Effector CD4-positive, alpha-beta T cell (primary cell): ENCODE data around the gene BHMT2.

ENCODE experiments used
- DNase-seq: peaks from one replicate; pipeline ENCODE4 v3.0.0-alpha.2; 2020

Gene BHMT2

GRCh38 chr5:79070350-79070667, 742 bp downstream of the BHMT2 start:
- DNase-seq, result no peak

- no peak for DNase-seq
Measured at GRCh38 chr5:79074641-79075040, 5.1 kb downstream of the BHMT2 start.

GRCh38 chr5:79075646-79076426, 6.3 kb downstream of the BHMT2 start:
- DNase-seq, result no peak

GRCh38 chr5:79076819-79077218, 7.3 kb downstream of the BHMT2 start:
- no peak for DNase-seq

- no peak for DNase-seq
Measured at GRCh38 chr5:79077680-79078365, 8.3 kb downstream of the BHMT2 start.

- DNase-seq, result no peak
Measured at GRCh38 chr5:79080804-79081203, 11.2 kb downstream of the BHMT2 start.

DNA sequence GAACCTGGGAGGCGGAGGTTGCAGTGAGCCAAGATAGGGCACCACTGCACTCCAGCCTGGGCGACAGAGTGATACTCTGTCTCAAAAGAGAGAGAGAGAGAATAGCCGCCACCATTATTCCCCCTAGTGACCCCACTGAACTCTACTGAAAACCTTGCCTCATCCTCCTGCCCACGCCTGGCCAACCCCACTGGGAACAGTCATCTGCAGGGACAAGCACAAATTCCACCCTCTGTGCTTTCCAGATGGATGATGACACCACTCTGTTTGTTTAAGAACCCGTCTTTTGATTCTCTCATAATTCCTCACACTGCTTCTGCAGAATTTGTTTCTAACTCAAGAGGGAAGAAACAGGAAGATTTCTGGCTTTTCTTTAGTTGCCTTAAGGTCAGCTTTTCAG, 12.2 kb downstream of the BHMT2 start:
- DNase-seq, result no peak

DNA sequence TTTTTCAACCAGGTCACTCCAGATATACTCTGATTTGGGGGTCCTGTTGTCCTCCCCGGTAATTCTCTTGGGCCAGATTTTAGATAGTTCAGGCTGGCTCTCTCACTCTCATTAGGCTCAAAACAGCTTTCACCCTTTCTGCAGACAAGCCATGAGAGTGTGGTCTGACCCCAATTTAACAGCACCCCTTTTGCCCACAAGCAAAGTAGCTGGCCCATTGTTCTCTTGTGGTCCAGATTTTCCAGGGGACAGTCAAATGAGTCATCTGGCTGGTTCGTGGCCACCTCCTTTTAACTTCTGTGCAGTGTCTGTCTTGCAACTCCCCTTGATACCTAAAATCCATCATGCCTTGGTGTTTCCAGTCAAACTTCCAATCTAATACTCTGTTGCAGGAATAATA, 16.5 kb downstream of the BHMT2 start:
- no peak for DNase-seq

GRCh38 chr5:79088507-79088906, 18.9 kb downstream of the BHMT2 start:
- DNase-seq, result no peak

DNA sequence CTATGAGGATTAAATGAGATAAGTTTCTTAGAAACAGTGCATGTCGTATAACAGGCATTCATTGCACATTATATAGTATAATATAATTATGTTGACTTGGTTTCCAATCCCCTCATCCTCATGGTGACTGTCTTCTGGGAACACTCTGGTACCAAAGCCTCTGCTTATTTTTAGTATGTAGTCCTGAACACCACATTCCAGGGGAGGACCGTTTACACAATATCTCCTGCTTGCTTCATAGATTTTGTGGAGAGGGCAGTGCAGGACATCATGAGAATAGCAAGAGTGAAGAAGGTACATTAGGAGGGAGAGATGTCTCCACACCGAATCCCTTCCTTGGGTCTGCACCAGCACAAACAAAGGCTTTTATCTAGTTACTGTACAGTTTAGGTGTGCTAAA, 21.5 kb downstream of the BHMT2 start:
- no peak for DNase-seq

- DNase-seq, result no peak
Measured at GRCh38 chr5:79093762-79094161, 24.2 kb downstream of the BHMT2 start.

DNA sequence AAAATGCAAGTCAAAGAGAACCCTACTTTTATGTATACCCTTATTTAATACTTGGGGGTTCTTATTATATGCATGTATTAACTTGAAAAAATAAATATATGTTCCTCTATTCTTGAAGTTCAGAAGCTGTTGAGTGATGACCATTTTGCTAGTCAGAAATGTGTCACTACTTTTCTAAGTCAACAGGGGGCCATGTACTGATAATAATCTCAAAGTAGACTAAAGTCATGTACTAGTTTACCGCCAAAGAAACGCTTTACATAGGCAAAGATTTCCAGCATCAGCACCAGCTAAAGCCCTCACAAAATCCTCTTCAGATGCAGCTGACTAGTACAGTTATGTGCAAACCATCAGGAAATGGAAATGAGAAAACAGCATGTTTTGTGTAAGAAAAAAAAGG, 36.3 kb downstream of the BHMT2 start:
- DNase-seq, result no peak

DNA sequence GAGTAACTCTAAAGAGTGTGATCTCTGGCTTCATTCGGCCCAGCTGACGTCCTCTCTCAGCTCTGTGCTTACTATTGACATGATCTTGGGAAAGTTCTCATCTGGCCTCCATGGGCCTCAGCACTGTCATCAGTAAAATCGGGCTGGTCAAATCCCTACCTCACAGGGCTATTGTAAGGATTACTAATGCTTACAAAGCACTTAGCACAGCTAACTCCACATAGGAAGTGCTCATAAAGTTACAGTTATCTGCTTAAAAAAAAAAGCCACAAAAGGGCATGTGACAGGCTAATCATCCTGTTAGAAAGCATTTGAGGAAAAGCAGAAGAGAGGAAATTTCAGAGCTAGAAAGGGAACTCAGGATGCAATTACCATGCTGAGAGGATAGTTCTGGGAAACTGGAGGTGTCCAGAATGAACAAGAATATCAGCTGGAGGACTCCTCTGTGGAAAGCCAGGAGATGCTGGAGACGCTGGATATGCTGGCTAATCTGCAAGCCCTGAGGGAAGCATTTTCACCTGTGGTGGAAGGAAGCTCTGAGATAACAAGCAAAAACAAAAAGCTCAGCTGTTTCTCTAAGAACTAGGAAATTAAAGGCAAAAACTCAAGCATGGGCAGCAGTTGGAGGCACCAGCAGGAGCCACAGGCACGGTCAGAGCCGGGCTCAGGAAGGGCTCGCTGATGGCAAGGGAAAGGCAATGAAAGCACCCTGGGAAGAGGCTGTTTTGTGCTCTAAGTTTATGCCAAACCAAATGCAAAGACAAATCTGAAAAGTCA, 37.6 kb downstream of the BHMT2 start:
- DNase-seq, result no peak

DNA sequence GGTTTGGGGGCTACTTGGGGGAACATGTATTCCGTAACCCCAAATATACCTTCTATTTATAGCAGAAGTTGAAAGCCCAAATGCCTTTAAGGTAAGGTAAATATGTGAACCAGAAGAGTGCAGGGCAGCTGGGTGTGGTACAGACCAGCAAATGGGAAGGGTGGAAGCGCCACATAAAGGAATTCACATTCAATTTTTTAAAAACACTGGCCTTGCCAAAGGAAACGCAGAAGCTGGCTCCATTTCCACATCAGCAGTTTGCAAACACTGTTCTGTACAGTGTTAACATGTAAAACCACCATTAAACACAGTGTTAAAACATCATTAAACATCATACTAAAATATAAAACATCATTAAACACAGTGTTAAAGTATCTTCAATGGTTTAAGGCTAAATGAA, 38.5 kb downstream of the BHMT2 start:
- DNase-seq, result no peak

- DNase-seq, result no peak
Measured at GRCh38 chr5:79108792-79109191, 39.2 kb downstream of the BHMT2 start.

GRCh38 chr5:79109527-79110492, 40.2 kb downstream of the BHMT2 start:
- DNase-seq, result no peak

- DNase-seq, result no peak
Measured at GRCh38 chr5:79111387-79111959, 41.9 kb downstream of the BHMT2 start, which contains the start of gene BHMT. BHMT (plus strand) TSS chr5:79111809; CDS start chr5:79111886, 77 bp downstream.

DNA sequence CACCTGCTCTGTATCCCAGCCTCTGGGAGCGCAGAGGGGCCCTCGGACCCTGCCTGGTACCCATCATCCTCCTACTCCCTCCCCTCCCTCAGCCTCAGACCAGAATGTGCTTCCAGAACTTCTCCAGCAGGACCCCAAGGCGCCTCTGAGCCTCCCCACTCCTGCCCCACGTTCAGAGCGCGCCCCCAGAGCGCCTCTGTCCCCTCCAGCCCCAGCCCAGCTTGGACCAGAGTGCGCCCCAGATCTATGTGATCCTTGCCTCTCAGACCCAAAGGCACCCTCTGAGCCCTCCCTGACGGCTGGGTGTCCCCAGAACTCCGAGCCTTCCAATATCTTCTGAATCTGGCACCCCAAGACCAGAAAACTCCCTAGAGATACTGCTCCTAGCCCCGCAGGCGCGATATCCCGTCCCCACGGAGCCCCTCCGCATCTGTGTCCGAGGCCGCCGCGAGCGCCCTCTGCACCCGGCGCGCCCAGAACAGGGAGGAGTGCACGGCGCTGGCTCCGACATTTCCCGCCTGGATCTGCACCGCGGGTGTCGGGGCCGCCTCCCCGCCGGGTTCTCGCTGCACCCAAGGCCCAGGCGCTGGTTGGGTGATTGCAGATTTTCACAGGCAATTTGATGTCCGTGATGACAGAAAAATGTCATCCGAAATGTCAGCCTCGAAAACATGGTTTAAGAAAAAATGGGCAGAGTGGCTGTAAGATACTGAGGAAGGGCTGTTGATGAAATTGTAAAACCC, 42.6 kb downstream of the BHMT2 start:
- DNase-seq, result no peak

GRCh38 chr5:79112703-79113058, 43.1 kb downstream of the BHMT2 start:
- DNase-seq, result no peak

DNA sequence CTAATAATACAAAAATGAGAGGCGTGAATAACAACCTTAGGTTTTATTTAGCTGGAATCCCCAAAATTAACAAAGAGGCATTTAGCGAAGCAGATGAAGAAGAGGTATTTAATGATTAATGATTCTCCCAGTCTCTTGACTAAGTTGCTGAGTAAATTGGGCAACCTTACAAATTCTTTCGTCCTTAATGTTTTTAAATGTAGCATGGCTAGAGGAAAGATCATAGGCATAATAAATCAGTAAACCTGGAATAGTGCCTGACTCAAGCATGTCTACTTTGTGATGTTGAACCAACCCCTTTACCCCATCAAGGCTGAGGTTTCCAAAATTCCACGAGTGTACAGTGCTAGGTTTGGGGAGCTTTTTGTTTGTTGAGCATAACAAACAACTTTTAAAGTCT, 49.9 kb downstream of the BHMT2 start:
- no peak for DNase-seq

- DNase-seq, result no peak
Measured at GRCh38 chr5:79120221-79120620, 50.7 kb downstream of the BHMT2 start.

DNA sequence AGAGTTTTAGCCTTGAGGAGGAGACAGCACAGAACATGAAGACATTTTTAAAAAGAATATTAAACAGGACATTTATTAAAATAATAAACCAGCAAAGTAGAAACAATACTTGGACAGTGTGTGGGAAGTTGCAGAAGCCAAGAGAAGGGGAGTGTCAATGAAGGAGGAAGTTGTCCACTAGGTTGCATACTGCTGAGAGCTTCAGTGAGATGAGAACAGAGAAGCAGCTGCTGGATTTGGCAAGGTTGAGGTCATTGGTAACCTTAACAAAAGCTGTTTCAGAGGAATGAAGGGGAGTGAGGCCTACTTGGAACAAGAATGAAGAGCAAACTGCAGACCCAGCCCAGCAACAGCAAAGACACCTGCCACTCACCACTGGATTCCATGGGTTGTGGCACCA, 53.4 kb downstream of the BHMT2 start:
- no peak for DNase-seq
